Myocyte (in vitro differentiated cells): ENCODE measurements around the gene ARPC5. TPM values are rescaled to one million over a fixed set of nuclear protein-coding genes. Genes with fewer than 3 reads are reported as not detected.

ENCODE experiments used
- DNase-seq: peaks from one replicate; pipeline ENCODE4 v3.0.0-alpha.2; 2012; ENCODE audit warnings: low read depth
- total RNA-seq: library from RNA; depleted of rRNA; stranded (reverse); fragments of >200 nt; gene quantifications from 2 replicates; pipeline ENCODE4 v1.2.3, GENCODE V29; 2014

The ARPC5 gene
- total RNA-seq, 1 donor from 2014 or later, result 76.0 TPM

- no peak for DNase-seq
Measured at GRCh38 chr1:183612407-183612806, 23.2 kb downstream of the ARPC5 start.

DNA sequence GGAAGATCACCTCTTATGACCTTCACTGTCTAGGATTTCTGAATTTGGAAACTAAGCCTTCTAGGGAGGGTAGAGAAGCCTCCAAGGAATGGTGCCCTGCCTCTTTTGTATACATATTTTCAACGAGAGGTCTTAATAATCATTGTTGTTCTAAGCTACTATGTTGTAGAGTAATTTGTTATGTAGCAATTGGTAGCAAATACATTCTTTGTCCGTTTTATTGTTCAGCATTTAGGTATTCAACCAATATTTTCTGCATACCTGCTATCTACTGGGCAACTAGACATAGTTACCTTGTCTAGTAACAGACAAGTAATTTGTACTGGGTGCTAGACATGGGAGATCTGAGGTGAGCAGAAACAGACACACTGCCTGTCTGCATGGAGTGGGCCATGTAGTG lies 24.6 kb downstream of the ARPC5 start:
- no peak for DNase-seq

DNA sequence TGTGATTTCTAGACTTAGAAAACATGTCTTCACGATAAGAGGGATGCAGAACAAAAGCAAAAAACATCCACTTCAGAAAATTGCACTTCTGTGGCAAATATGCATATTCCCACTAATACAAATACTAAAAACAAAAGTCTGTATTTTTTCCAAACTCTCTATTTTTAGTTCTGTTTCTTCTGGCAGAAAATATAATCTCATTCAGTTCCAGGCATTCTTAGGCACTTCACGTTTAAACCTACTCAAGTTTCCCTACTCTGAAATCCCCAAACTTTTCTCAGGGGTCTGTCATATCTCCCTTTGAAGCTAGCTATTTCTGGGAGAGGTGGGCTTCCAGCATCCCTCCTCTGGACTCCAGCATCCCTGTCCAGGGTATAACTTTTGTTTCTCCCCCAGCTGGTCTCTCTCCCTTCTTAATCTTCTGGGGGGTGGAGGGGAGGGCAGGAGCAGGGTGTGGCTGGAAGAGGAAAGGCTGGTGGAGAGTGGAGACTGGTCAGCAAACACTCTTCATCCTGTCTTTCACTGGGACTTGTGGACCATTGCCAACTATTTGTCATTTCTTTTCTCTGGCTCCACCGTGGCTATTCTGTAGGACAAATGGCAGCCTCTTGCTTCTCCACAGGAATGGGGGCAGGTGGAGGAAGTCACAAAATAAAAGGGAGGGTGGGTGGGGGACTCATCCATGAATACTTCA lies 25.7 kb downstream of the ARPC5 start:
- DNase-seq, result peak; percentile 88

- DNase-seq, result peak; percentile 76
Measured at GRCh38 chr1:183609313-183609712, 26.3 kb downstream of the ARPC5 start.

DNA sequence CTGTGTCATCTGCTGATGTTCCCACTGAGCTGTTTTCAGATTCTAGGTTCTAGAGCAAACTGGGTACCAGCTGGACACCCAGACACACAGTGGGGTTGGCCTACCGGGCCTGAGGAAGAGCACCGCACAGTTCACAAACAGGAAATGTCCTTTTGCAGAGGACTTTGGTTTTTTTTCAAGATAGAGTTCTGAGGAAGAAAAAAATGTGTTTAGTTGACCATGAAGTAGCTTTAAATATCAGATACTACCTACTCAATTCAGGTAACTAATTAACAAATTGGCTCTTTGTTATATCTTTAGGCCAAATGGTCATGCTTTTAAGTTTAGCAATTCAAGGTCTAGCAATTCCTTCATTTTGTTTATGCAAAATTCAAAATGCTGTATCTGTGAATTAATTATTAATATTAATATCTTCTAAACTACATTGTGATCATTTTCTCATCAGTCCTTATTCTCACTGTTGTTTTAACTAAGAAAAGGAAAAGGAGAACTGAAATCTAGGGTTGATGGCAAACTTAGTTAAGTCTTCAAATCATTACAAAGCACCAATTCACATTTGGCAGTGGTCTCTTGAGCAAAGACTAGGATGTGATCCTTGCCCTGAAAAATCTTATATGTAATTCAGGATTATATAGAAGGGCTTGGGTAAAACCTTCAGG lies 28.1 kb downstream of the ARPC5 start:
- no peak for DNase-seq

DNA sequence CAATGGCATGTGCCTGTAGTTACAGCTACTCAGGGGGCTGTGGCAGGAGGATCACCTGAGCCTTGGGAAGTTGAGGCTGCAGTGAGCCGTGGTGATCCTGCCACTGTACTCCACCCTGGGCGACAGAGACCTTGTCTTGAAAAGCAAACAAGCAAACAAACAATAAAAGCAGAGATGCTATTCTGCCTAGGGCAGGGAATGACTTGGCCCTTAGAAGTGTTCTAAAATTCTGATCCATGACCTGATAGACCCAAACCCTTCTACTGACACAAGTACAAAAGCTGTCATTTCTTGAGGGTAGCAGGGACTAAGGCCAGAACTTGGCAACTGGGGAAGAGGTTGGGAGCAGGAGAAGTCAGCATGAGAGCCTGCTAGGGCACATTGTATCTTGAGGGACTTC lies 29.7 kb downstream of the ARPC5 start:
- no peak for DNase-seq

GRCh38 chr1:183604815-183605214 lies 30.8 kb downstream of the ARPC5 start:
- DNase-seq, result no peak

GRCh38 chr1:183604038-183604808 lies 31.4 kb downstream of the ARPC5 start:
- peak; percentile 76 for DNase-seq

DNA sequence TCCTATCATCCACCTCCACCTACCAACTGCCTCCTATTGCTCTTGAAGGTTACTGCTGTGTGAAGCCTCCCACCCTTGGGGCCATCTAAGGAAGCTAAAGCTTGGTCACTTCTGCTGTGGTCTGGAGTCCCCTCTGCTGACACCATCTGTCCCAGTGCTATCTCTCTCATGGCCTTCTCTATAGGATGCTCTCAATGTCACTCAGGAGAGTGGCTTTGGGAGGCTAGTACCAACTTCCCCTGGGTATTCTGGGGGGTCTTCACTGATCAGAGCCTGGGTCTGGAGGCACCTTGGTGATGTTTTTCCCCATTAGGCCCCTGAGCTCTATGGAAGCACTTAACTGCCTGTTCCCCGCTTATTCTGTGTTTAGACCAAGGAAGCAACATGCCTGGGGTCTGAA lies 33.1 kb downstream of the ARPC5 start:
- DNase-seq, result no peak

DNA sequence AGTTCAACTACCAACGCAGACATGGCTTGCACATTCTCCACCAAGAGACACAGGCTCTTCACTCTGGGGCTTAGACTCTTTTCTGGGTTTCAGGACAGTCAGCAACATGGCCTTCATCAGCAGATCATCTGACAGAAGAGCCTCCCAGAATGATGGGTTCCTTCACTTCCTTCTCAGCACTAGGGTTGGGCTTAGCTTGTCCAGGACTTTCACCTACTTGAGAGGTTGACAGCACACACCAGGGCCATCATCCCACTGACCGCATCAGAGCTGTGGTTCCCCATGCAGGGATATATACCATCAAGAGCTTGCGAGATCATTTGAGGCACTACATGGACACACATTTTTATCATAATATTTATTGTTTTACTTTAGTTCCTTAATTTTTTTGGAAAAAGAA lies 34.9 kb downstream of the ARPC5 start:
- DNase-seq, result no peak

DNA sequence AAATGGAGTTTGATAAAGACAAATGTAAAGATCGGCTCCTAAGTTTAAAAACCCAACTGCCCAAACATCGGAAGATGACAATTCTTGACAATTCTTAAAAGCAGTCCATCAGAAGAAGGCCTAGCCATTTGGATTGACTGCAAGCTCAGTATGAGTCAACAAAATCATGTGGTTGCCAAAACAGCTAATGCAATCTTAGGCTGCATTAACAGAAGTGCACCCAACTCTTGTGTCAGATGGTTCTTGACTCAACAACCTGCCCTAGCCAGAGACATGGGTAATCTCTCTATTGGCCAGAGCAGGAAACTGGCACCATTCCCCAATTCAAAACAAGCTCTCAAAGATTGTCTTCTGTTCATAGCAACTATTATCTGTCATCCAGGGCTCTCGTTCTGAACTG lies 35.4 kb downstream of the ARPC5 start:
- DNase-seq, result peak; percentile 28

GRCh38 chr1:183598386-183598785 lies 37.2 kb downstream of the ARPC5 start:
- no peak for DNase-seq

DNA sequence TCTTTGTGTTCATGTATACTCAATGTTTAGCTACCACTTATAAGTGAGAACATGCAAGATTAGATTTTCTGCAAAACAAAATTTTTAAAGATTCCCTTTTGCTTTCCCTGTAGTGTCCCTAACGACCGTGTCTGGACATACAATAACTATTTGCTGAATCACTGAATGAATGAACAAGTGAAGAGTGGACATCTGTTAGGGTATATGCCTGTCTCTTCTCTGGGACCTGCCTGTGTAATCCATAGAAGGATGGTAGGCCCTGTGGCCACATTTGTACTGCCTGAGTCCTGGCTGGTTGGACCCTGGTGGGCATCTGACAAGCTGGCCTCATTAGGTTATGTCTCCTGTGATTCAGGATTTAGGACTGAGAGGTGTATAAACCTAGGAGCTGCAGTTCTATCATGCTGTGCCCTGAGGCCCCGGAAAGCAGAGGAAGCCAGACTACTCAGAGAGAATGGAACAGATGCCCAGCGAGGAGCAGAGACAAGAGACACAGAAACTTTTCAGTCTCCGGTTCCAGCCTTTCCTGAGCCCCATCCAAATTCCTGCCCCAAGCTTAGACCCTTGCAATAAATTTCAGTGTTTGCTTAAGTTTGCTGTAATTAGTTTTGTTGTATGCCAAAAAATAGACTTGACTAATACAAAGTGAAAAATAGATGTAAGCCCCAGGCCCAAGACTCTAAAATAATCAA lies 37.8 kb downstream of the ARPC5 start:
- no peak for DNase-seq

- no peak for DNase-seq
Measured at GRCh38 chr1:183596500-183596899, 39.1 kb downstream of the ARPC5 start.

DNA sequence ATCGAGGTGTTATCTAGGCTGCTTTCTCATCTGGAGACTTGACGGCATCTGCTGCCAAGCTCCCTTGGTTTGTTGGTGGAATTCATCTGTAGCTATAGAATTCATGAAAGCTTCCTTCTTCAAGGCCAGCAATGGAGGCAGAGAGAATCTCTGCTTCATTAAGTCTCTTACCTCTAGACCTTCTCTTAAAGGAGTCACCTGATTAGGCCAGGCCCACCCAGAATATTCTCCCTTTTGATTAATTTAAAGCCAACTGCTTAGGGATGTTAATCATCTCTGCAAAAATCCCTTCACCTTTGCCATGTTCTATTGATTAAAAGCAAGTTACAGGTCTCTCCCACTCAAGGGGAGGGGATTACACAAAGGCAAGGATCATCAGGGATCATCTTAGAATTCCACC lies 40.0 kb downstream of the ARPC5 start:
- no peak for DNase-seq

- DNase-seq, result no peak
Measured at GRCh38 chr1:183593356-183593755, 42.2 kb downstream of the ARPC5 start.

GRCh38 chr1:183592733-183593132 lies 42.9 kb downstream of the ARPC5 start:
- DNase-seq, result no peak

- DNase-seq, result no peak
Measured at GRCh38 chr1:183590244-183591191, 45.1 kb downstream of the ARPC5 start, which contains the start of gene NCF2. TSS of gene NCF2 (minus strand) at chr1:183590459. CDS start at chr1:183590329, 130 bp downstream.

DNA sequence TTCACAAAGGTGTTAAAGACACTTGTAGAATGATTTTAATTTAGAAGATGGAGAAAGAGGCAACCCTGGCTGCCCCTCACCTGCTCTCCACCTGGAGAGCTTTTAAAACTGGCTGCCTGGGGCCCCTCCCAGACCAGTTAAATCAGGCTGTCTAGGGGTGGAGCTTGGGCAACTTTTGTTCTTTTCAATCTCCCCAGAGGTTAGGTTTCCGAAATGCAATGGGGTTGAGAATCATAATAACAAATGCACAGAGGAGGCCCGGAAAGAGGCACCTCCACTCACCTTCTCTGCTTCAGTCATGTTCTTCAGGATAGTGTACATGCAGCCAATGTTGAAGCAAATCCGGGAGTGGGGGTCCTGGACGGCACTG lies 45.7 kb downstream of the ARPC5 start:
- no peak for DNase-seq

- no peak for DNase-seq
Measured at GRCh38 chr1:183589384-183589783, 46.2 kb downstream of the ARPC5 start.

DNA sequence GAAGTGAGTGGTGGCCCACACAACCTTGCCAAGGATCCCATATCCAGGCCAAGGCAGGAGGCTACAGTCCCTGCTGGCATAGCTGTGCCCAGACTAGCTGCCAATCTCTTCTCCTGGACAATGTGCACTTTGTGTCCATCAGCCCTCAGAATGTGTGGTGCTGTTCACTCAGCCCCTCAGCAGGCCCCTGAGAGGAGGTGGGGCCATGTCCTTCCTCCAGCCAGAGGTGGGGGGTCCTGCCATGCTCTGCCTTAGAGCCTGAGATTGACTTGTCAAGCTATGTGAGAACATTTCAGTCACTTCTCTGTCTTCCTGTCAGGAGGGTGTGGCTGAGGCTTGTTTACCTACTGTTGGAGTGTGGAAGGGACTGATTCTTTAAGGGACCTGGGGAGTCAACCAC lies 46.8 kb downstream of the ARPC5 start:
- no peak for DNase-seq
